ENCODE data around the gene SORCS1. TPM values are rescaled to one million over a fixed set of nuclear protein-coding genes. Genes with fewer than 3 reads are reported as not detected.

The SORCS1 gene
- total and polyA plus RNA-seq, 2 experiments from 2014 or later, result 45.6 to 73.0 TPM

GRCh38 chr10:106972381-106972780 is 192.1 kb downstream of the SORCS1 start:
- Histone ChIP-seq H3K27ac (no peak overlapping the region), H3K36me3 (no peaks in the 10 kb centered on the region), H3K4me1 (ENCODE audit: low read depth) (peaks cover 6% of the 10 kb centered on the region), H3K27me3 (no peaks in the 10 kb centered on the region), H3K9me3 (ENCODE audit: low read depth) (no peaks in the 10 kb centered on the region), H3K4me3 (no peak overlapping the region)
- DNase-seq (ENCODE audit: low read depth in 1 of 2, low spot score in 1 of 2), result no peak
- no peak for TF ChIP-seq CTCF (IDR thresholded peaks at IDR 0.05; ENCODE audit: low read depth, low read length)

- no peaks in the 10 kb centered on the region for H3K36me3 ChIP-seq
- DNase-seq (ENCODE audit: low read depth in 1 of 2, low spot score in 1 of 2), result no peak
- no peaks in the 10 kb centered on the region for H3K27me3 ChIP-seq
- no peak overlapping the region for H3K4me3 ChIP-seq
- no peak for TF ChIP-seq CTCF (IDR thresholded peaks at IDR 0.05; ENCODE audit: low read depth, low read length)
- H3K4me1 ChIP-seq (ENCODE audit: low read depth), result peaks cover 6% of the 10 kb centered on the region
- H3K27ac ChIP-seq, result no peak overlapping the region
- no peaks in the 10 kb centered on the region for H3K9me3 ChIP-seq (ENCODE audit: low read depth)
Measured at GRCh38 chr10:106971411-106971831, 193.1 kb downstream of the SORCS1 start.

- DNase-seq (ENCODE audit: low read depth in 1 of 2, low spot score in 1 of 2), result no peak
- Histone ChIP-seq H3K36me3 (no peaks in the 10 kb centered on the region), H3K27me3 (no peaks in the 10 kb centered on the region), H3K4me3 (no peak overlapping the region), H3K9me3 (ENCODE audit: low read depth) (no peaks in the 10 kb centered on the region), H3K27ac (no peak overlapping the region), H3K4me1 (ENCODE audit: low read depth) (no peaks in the 10 kb centered on the region)
- no peak for TF ChIP-seq CTCF (IDR thresholded peaks at IDR 0.05; ENCODE audit: low read depth, low read length)
Measured at GRCh38 chr10:106967452-106967851, 197.1 kb downstream of the SORCS1 start.

- Histone ChIP-seq H3K36me3 (no peaks in the 10 kb centered on the region), H3K9me3 (ENCODE audit: low read depth) (no peaks in the 10 kb centered on the region), H3K27me3 (no peaks in the 10 kb centered on the region), H3K27ac (no peak overlapping the region), H3K4me3 (no peak overlapping the region), H3K4me1 (ENCODE audit: low read depth) (peaks cover 31% of the 10 kb centered on the region)
- no peak for DNase-seq (ENCODE audit: low read depth in 1 of 2, low spot score in 1 of 2)
- TF ChIP-seq CTCF (IDR thresholded peaks at IDR 0.05; ENCODE audit: low read depth, low read length), result no peak
Measured at GRCh38 chr10:106960812-106961211, 203.7 kb downstream of the SORCS1 start.

- H3K4me1 ChIP-seq (ENCODE audit: low read depth), result peaks cover 31% of the 10 kb centered on the region
- no peak for DNase-seq (ENCODE audit: low read depth in 1 of 2, low spot score in 1 of 2)
- H3K9me3 ChIP-seq (ENCODE audit: low read depth), result no peaks in the 10 kb centered on the region
- H3K27me3 ChIP-seq, result no peaks in the 10 kb centered on the region
- no peaks in the 10 kb centered on the region for H3K36me3 ChIP-seq
- H3K27ac ChIP-seq, result no peak overlapping the region
- no peak for TF ChIP-seq CTCF (IDR thresholded peaks at IDR 0.05; ENCODE audit: low read depth, low read length)
- H3K4me3 ChIP-seq, result no peak overlapping the region
Measured at GRCh38 chr10:106959521-106959920, 205.0 kb downstream of the SORCS1 start.
